SU-DHL-6 (cell line): Measurements from ENCODE around the gene ZFP36.
"Not testable (repeated sequence)": the region's sequence is repeated elsewhere in the genome, so short reads cannot be mapped to it uniquely, and the experiment has no call there.

ENCODE experiments used
- H2AFZ ChIP-seq: fragments of 200-600 bp; sonication (generic); 2 replicates; pipeline ENCODE4 v1.6.1; 2014; ENCODE audit warnings: low read depth, mild to moderate bottlenecking, moderate library complexity, mixed read lengths, antibody characterized with exemption, low read length; ENCODE audit not compliant: severe bottlenecking
- H3F3A ChIP-seq: fragments of 200-600 bp; shearing (Covaris generic); 2 replicates; pipeline ENCODE4 v1.6.0; 2016; ENCODE audit warnings: antibody characterized with exemption, mild to moderate bottlenecking; ENCODE audit not compliant: insufficient read depth
- H3K27ac ChIP-seq: fragments of 200-600 bp; sonication (generic); 2 replicates; pipeline ENCODE4 v1.5.1; 2016; ENCODE audit warnings: low read depth, mild to moderate bottlenecking, low read length, moderate library complexity, mixed read lengths
- H3K27me3 ChIP-seq: fragments of 200-600 bp; sonication (generic), shearing (Covaris generic); 2 replicates; pipeline ENCODE4 v1.6.0; 2014; ENCODE audit warnings: mild to moderate bottlenecking, low read length
- H3K36me3 ChIP-seq: fragments of 200-600 bp; sonication (generic); 2 replicates; pipeline ENCODE4 v1.6.1; 2014; ENCODE audit warnings: mild to moderate bottlenecking, low read length, mixed read lengths
- H3K4me2 ChIP-seq: fragments of 300-600, 200-600 bp; shearing (Covaris generic), sonication (generic); 2 replicates; pipeline ENCODE4 v1.6.0; 2014; ENCODE audit warnings: low read length, low read depth, mild to moderate bottlenecking; ENCODE audit not compliant: poor library complexity, severe bottlenecking
- H3K4me3 ChIP-seq: fragments of 200-600 bp; sonication (generic); 2 replicates; pipeline ENCODE4 v1.5.1; 2014; ENCODE audit warnings: antibody characterized with exemption, low read length, mild to moderate bottlenecking, mixed read lengths; ENCODE audit not compliant: insufficient read depth, poor library complexity, severe bottlenecking
- H3K79me2 ChIP-seq: fragments of 200-600 bp; sonication (generic); 2 replicates; pipeline ENCODE4 v1.6.1; 2014; ENCODE audit warnings: mild to moderate bottlenecking, low read length, moderate library complexity; ENCODE audit not compliant: insufficient read depth
- H3K9ac ChIP-seq: fragments of 200-600 bp; sonication (generic); 2 replicates; pipeline ENCODE4 v1.7.0; 2014; ENCODE audit warnings: mild to moderate bottlenecking, low read length
- H3K9me2 ChIP-seq: fragments of 200-600 bp; sonication (generic); replicated peaks from 2 replicates; pipeline ENCODE4 v1.6.1; 2014; ENCODE audit warnings: low read length; ENCODE audit not compliant: insufficient read depth
- H3K9me3 ChIP-seq: fragments of 200-600 bp; sonication (generic); 2 replicates; pipeline ENCODE4 v1.6.1; 2014; ENCODE audit warnings: low read length, mixed read lengths; ENCODE audit not compliant: insufficient read depth
- H4K20me1 ChIP-seq: fragments of 200-600 bp; sonication (generic); 2 replicates; pipeline ENCODE4 v1.6.1; 2014; ENCODE audit warnings: low read depth, mild to moderate bottlenecking, antibody characterized with exemption, low read length, moderate library complexity, mixed read lengths
- EZH2phosphoT487 ChIP-seq: fragments of 200-600 bp; sonication (generic), shearing (Covaris generic); conservative IDR thresholded peaks from 2 replicates; pipeline ENCODE4 v1.6.1; 2018; ENCODE audit warnings: mild to moderate bottlenecking, antibody characterized with exemption, low read length, moderate library complexity, mixed read lengths
- TF ChIP-seq, protein P1 (sequence below): fragments of 200-600 bp; sonication (generic); IDR thresholded peaks from one replicate; pipeline ENCODE4 v1.5.1; 2017; ENCODE audit warnings: antibody characterized with exemption, mild to moderate bottlenecking, low read length, moderate library complexity; ENCODE audit not compliant: insufficient read depth, poor library complexity, severe bottlenecking

ZFP36 gene

GRCh38 chr19:39372941-39373340, 33.7 kb upstream of the ZFP36 start:
- no peak overlapping the region for H3K27ac ChIP-seq
- H4K20me1 ChIP-seq, result no peaks in the 10 kb centered on the region
- H3K4me3 ChIP-seq, result no peak overlapping the region
- H3F3A ChIP-seq, result no peaks in the 10 kb centered on the region
- TF ChIP-seq EZH2phosphoT487, result no peak
- TF ChIP-seq, protein P1, sequence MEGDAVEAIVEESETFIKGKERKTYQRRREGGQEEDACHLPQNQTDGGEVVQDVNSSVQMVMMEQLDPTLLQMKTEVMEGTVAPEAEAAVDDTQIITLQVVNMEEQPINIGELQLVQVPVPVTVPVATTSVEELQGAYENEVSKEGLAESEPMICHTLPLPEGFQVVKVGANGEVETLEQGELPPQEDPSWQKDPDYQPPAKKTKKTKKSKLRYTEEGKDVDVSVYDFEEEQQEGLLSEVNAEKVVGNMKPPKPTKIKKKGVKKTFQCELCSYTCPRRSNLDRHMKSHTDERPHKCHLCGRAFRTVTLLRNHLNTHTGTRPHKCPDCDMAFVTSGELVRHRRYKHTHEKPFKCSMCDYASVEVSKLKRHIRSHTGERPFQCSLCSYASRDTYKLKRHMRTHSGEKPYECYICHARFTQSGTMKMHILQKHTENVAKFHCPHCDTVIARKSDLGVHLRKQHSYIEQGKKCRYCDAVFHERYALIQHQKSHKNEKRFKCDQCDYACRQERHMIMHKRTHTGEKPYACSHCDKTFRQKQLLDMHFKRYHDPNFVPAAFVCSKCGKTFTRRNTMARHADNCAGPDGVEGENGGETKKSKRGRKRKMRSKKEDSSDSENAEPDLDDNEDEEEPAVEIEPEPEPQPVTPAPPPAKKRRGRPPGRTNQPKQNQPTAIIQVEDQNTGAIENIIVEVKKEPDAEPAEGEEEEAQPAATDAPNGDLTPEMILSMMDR, result no peak
- H3K27me3 ChIP-seq, result no peaks in the 10 kb centered on the region
- no peak overlapping the region for H2AFZ ChIP-seq
- H3K36me3 ChIP-seq, result no peaks in the 10 kb centered on the region
- no peak overlapping the region for H3K4me2 ChIP-seq
- no peak overlapping the region for H3K9ac ChIP-seq
- H3K9me3 ChIP-seq, result no peaks in the 10 kb centered on the region
- no peaks in the 10 kb centered on the region for H3K9me2 ChIP-seq
- no peaks in the 10 kb centered on the region for H3K79me2 ChIP-seq

DNA sequence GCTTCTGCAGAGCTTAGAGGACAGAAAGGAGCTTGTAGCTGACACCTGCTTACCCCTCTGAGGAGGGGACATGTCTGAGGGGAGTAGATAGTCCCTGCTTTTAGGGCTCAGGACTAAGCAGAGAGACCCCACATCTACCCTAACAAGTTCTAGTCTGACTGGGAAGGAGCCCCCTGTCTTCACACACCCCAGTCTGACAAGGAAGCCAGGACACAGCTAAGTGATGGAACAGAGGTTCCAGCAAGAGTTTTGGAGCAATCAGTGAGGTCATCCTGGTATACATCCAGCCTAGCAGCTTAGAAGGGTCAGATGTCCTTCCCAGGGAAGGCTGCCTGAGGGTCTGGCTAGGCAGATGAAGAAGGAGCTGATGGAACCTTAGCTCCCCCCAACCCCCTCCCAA, 30.7 kb upstream of the ZFP36 start:
- no peak overlapping the region for H2AFZ ChIP-seq
- no peaks in the 10 kb centered on the region for H4K20me1 ChIP-seq
- H3K9me3 ChIP-seq, result no peaks in the 10 kb centered on the region
- no peak overlapping the region for H3K4me2 ChIP-seq
- H3K79me2 ChIP-seq, result no peaks in the 10 kb centered on the region
- H3K27ac ChIP-seq, result no peak overlapping the region
- no peak overlapping the region for H3K4me3 ChIP-seq
- H3K36me3 ChIP-seq, result no peaks in the 10 kb centered on the region
- H3K9ac ChIP-seq, result no peak overlapping the region
- TF ChIP-seq, protein P1, result no peak
- no peak for TF ChIP-seq EZH2phosphoT487
- no peaks in the 10 kb centered on the region for H3K9me2 ChIP-seq
- no peaks in the 10 kb centered on the region for H3K27me3 ChIP-seq
- H3F3A ChIP-seq, result no peaks in the 10 kb centered on the region

- Histone ChIP-seq H3K4me2 (no peak overlapping the region), H2AFZ (no peak overlapping the region), H3K27me3 (no peaks in the 10 kb centered on the region), H3K9me3 (no peaks in the 10 kb centered on the region), H3K9ac (no peak overlapping the region), H3K36me3 (no peaks in the 10 kb centered on the region), H3K79me2 (no peaks in the 10 kb centered on the region), H3K4me3 (no peak overlapping the region), H4K20me1 (no peaks in the 10 kb centered on the region), H3K9me2 (no peaks in the 10 kb centered on the region), H3K27ac (no peak overlapping the region), H3F3A (no peaks in the 10 kb centered on the region)
- TF ChIP-seq EZH2phosphoT487, result no peak
- TF ChIP-seq, protein P1, result no peak
Observed at GRCh38 chr19:39377373-39378362, 29.0 kb upstream of the ZFP36 start.

DNA sequence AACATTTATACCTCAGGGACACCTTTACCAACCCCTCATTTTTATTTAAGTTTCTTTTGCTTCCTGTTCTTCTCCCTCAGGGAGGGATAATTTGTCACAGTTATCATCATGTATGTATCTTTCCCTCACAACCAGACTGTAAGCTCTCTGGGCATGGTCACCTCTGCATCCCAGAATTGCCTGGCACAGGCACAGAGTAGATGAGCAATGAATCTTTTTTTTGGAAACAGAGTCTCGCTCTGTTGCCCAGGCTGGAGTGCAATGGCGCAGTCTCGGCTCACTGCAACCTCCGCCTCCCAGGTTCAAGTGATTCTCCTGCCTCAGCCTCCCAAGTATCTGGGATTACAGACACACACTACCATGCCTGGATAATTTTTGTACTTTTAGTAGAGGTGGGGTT, 27.3 kb upstream of the ZFP36 start:
- not testable (repeated sequence) for H3K4me2 ChIP-seq, H3K36me3 ChIP-seq

More for the DNA sequence above, 27.3 kb upstream of the ZFP36 start:
- H3F3A ChIP-seq, H3K9ac ChIP-seq, H3K27ac ChIP-seq, H3K9me3 ChIP-seq, H2AFZ ChIP-seq, H4K20me1 ChIP-seq, H3K27me3 ChIP-seq, H3K79me2 ChIP-seq, H3K4me3 ChIP-seq, H3K9me2 ChIP-seq: not testable (repeated sequence)
